ENCODE measurements around the gene EXOSC10.
"Not testable (repeated sequence)": the region's sequence is repeated elsewhere in the genome, so short reads cannot be mapped to it uniquely, and the experiment has no call there.

EXOSC10 gene

DNA sequence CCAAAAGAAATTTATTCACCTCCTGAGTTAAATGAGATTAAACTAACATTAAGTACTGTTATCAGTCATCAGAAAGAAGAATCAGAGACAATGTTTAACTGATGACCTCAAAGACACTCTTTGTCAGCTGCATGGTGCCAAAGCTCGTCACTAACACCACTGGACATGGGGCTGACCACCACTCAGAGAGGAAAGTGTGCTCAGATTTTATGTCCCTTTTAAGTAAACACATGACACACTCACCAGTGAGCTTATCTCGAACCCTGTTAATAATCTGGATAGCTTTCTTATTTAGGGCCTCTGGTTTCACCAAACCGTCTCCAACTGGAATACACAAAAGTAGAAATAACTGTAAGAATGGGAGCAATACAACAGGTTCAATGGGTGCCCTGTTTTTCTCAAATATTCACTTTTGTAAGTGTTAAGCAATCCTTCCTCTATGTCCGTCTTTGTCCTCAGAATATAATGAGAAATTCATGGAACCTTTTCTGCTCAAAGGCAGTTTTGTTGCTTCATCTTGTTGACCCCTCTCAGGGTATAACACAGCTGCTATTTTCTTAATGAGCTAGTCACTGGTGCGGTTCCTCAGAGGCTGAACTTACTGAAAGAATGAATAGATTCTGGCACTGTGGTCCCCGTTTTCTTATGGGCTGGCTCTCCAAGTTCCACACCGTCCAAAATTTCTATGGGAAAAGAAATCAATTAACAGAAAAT, 9.5 kb upstream of the EXOSC10 start:
- no peak for DNase-seq

DNA sequence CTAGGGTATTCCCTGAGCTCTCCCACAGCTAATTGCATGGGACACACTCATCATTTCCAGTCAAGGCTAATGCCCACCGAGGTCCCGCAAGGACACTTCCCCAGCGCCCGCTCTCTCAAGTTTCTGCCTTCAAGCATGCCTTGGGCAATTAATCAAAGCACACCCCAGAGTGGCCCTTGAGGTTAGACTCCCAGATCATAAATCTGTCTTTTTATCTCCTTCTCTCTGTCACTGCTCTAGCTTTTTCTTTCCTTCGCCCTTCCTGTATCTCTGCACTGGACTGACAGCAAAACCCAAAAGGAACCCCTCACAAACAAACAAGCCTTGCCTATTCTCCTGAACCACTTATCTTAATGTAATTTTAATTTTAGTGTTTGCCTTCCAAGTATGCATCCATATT, 7.9 kb upstream of the EXOSC10 start:
- no peak for DNase-seq

DNA sequence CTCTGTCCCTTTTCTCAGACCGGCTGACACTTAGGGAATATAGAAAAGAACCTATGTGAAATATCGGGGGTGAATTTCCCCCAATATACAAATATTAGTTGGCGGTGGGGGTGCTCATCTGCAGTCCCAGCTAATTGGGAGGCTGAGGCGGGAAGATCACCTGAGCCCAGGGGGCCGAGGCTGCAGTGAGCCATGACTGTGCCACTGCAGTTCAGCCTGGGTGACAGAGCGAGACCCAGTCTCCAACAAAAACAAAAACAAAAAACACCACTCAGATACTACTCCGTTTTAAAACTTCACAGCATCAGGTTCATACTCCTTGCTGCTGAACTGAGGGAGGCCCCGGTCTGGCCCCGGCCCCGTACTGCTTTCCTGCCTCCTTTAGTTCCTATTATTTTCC, 5.9 kb upstream of the EXOSC10 start:
- DNase-seq = no peak

DNA sequence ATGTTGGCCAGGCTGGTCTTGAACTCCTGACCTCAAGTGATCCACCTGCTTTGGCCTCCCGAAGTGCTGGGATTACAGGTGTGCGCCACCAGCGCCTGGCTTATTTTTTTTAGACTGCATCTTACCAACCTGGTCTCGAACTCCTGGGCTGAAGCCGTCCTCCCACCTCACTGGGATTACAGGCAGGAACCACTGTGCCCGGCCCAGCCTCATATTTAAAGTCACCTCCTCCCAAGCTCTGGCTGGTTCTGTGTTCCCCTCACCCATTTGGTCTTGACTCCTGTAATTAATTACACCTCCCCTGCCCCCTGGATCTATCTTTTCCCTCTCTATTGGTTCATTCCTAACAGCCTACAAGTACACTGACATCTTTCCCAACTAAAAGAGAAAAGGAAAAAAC, 1.7 kb upstream of the EXOSC10 start:
- no peak for DNase-seq

DNA sequence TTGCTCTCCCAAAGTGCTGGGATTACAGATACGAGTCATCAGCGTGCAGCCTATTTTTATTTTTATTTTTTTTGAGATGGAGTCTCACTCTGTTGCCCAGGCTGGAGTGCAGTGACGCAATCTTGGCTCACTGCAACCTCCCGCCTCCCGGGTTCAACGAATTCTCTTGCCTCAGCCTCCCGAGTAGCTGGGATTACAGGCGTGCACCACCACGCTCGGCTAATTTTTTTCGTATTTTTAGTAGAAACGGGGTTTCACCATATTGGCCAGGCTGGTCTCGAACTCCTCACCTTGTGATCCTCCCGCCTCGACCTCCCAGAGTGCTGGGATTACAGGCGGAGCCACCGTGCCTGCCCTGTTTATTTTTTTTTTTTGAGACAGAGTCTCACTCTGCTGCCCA, 1.1 kb upstream of the EXOSC10 start:
- DNase-seq = not testable (repeated sequence)

DNA sequence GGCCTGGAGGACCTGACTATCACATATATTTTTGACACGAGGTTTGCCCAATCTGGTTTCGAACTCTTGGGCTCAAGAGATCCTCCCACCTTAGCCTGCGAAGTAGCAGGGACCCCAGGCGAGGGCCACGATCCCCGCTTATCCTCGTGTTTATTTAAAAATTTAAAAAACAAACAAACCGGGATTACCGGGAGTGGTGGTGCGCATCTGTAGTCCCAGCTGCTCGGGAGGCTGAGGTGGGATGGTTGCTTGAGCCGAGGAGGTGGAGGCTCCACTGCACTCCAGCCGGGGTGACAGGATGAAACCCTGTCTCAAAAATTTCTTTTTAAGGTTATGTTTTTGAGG, 452 bp upstream of the EXOSC10 start:
- DNase-seq = no peak

DNA sequence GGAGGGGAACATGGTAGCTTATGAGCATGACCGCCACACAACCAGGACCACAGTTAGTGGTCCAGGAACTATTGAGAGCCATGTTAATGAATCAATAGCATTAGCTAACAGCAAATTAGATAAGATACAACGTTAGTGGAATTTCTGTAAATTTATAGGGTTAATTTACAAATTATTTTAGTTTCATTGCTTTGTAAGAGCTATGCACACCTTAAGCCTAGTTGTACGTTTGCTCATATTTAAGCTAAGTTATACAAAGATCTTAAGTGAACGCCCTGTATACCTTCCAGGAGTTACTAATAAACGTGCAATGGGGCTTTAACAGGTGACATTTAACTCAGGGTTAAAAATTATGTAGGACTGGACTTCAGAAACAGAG, 749 bp downstream of the EXOSC10 start:
- no peak for DNase-seq

DNA sequence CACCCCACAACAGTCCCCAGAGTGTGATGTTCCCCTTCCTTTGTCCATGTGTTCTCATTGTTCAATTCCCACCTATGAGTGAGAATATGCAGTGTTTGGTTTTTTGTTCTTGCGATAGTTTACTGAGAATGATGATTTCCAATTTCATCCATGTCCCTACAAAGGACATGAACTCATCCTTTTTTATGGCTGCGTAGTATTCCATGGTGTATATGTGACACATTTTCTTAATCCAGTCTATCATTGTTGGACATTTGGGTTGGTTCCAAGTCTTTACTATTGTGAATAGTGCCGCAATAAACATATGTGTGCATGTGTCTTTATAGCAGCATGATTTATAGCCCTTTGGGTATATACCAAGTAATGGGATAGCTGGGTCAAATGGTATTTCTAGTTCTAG, 15.9 kb downstream of the EXOSC10 start:
- DNase-seq = not testable (repeated sequence)

DNA sequence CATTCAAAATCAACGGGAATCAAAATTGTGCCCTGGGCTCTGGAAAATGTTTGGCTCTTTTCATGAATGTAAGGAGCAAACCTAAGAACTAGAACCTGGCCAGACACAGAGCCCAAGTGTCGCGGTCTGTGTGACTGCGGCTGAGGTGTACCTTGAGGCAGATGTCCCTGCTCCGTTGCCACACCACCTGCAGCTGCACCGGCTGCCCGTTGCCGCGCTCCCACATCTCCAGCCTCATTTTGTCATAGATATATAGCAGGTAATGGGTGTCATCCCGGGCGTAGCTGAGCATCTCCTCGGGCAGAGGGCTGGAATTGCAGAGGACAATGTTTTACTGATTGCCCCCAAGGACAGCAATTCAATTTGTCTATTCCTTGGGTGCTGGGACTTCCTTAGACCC, 18.7 kb downstream of the EXOSC10 start:
- no peak for DNase-seq

DNA sequence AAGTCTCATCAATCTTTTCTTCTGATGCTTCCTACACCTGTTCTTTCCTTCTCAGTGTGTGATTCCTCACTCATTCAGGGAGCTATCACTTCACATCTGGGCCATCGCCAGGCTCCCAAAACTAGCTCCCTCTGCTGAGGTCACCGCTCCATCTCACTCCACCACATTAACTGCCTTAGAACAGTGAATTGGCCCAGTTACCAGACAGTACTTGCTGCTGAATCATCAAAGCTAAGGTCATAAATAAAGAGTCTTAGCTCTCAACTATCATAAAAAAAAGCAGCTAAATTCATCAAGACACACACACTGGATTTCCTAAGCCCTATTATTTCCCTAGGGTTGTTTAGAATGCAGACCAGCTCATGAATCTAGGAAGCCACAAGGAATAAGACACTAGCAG, 21.0 kb downstream of the EXOSC10 start:
- no peak for DNase-seq

DNA sequence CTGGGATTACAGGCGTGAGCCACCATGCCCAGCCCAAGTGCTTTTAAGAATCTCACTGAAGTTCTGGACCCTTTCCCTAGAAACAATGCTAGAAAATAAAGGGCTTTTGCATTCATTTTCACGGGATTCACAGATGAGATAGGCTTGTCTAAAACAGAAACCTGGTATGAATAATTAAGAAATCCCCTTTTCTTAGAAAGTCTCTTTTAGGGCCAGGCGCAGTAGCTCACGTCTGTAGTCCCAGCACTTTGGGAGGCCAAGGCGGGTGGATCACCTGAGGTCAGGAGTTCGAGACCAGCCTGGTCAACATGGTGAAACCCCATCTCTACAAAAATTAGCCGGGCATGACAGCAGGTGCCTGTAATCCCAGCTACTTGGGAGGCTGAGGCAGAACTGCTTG, 26.3 kb downstream of the EXOSC10 start:
- DNase-seq = not testable (repeated sequence)

DNA sequence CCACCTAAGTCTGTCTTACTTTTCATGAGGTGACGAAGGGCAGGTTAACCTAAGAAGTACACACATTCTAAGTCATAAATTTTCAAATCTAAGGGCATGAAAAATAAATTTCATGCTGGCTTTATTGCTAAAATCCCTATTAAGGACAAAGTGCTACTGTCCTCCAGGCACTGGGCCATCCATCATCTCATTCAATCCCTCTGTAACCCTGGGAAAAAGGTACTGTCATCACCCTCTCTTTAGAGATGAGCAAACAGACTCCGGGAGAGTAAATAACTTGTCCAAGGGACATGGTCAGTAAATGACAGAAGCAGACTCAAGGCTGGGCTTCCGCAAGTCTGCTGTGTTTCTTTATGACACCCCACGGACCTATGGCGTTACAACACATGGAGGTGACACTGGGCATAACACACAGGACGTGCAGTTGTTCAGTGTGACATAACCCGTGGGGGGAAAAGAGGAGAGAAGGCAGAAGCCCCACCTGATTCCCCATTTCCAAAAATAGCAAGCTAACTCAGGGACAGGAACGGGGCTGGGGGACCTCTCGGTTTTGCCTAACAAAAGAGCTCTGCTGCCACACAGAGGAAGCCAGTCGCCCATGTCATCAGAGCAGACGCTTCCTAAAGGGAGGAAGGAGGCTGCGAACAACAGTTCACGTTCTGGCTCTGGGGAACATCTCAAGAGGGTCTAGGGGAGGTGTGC, 27.3 kb downstream of the EXOSC10 start:
- no peak for DNase-seq

DNA sequence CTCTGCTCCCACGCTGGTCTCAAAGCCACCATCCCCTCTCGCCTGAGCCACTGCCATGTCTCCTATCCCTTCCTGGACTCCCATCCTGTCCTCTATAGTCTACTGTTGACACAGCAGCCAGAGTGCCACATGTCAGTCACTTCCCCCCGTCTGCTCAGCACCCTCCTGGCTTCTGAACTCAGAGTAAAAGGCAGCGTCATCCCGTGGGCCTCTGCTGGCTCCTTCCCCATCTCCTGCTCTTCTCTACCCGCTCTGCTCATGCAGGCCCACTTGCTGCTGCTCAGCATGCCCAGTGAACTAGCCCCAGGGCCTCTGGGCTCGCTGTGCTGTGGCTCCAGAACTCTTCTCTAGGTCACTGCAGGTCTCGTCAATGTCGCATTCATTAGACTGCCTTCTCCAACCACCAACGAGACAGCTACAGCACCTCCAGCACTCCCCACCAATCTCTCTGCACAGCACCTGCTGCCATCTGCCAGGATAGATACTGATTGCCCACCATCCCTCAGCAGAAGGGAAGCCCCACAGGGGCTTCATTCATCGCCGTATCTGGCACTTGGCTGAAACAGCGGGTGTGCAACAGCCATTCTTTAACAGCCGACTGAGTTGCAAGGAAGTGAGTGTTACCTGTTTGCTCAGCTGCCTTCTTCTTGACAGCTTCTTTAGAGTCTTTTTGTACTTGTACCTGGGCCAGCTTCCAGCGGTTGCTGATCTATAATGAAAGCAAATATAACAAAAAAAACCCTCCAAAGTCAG, 28.0 kb downstream of the EXOSC10 start:
- no peak for DNase-seq

DNA sequence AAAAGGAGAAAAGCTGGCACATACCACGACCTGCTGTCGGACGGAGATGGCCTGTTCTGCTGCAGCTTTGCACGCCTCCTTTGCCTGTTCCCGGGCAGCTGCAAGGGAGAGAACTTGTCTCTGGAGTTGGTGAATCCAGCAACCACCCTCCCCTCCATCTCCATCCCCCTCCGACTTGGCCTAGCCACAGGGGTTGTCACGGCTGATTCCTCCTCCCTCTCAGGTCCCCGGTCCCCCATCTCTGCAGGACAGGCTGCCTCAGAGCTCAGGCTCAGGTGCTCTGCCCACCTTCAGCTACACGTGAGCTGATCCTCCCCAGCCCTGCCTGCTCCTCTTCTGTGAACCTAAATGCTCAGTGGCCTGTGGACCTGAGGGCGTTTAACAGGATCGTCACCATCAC, 28.8 kb downstream of the EXOSC10 start:
- DNase-seq = no peak

DNA sequence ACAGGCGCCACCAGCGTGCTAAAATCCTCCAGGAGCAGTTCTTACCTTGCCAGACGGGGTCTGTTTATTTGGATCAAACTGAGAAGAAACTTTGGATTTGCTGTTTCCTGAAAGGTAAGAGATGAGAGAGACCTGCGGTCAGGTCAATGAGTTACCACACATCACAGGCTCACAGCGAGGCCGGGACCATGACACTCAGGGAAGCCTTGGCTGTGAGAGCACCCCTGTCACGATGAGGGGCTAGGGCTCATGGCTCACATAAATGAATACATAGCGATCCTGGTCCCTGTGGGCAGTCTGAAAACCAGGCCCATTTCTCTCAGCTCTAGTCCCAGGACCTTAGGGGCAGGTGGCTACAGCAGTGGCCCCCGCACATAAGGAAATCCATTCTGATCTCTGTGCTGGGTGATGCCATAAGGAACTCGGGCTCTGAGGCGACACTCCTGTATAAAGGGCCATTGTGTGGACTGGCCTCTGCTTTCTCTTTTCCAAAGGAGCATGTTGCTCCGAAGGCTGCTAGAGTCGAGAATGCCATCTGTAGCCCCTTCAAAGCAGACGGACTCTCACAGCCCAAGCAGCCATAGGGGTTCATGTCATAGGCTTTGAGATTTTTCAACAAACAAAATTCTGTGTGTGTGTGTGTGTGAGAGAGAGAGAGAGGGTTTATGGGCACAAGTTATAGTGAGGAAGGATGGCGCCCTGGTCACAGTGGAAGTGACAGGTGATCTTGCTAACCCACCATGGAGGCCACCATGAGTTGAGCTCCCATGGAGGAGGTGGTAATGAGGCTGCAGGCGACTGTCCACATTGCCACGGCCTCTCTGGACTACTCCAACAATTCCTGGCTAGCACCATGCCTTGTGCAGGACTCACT, 30.8 kb downstream of the EXOSC10 start:
- no peak for DNase-seq

DNA sequence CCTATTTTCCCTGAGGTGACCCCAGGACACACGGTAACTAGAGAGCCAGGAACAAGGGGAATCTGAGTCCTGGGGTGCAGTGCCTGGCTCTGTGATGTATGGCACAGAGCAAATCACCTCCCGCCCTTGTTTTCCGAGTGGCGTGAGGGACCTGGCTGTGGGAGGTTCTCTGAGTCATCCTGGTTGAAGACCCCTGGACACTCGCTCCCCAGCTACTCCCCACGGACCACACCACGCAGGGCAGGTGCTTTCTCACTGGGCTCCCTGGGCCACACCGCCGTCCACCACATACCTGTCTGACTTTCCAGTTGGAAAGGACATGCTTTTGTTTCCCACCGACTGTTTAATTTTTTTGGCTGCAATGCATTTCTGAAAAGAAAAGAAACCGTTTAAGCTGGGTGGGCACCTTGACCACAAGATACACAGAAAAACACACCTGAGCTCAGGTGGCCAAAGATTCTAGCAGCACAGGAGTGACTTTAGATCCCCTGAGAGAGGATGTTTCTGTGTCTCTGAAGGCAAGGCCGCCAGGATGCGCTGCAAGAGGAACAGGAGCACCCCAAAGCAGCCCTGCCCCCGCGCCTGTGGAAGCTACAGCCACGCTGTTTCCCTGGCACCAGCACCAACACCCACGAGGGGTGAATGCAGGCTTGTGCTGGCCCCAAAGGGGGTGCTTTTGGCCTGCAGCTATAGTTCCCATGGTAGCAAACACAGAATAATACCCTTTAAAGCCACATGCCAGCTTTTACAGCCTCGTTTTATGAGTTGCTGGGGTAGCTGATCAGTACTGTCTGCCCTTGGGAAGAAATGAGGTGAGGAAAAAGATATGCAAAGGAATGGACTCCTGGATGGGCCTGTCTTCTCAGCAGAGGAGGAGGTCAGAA, 31.7 kb downstream of the EXOSC10 start:
- no peak for DNase-seq

DNA sequence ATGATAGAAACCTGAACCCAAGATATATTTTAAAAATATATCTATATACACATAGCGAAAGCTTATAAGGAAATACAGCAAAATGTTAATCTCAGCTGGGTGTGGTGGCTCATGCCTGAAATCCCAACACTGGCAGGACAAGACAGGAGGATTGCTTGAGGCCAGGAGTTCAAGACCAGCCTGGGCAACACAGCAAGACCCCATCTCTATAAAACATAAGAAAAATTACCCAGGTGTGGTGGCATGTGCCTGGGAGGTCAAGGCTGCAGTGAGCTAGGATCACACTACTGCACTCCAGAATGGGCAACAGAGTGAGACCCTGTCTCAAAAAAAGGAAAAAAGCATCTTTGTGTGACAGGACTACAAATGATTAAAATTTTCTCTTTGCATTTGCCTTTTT, 33.9 kb downstream of the EXOSC10 start:
- DNase-seq = no peak

DNA sequence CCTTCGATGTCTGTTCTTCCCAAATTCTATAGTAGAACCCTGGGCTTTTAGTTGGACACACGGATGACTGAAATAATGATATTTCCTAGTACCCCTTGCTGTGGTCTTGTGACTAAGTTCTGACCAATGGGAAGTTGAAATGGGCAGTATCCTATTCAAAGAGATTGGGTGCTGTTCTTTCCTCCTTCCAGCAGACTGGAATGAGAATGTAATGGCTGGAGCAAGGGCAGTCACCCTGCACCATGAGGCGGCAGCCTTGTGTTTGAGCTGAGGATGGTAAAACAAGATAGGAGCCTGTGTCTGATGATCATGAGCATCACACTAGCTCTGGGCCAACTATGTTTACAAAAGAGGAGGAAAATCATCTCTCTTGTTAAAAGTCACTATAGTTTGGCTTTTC, 34.7 kb downstream of the EXOSC10 start:
- DNase-seq = no peak

DNA sequence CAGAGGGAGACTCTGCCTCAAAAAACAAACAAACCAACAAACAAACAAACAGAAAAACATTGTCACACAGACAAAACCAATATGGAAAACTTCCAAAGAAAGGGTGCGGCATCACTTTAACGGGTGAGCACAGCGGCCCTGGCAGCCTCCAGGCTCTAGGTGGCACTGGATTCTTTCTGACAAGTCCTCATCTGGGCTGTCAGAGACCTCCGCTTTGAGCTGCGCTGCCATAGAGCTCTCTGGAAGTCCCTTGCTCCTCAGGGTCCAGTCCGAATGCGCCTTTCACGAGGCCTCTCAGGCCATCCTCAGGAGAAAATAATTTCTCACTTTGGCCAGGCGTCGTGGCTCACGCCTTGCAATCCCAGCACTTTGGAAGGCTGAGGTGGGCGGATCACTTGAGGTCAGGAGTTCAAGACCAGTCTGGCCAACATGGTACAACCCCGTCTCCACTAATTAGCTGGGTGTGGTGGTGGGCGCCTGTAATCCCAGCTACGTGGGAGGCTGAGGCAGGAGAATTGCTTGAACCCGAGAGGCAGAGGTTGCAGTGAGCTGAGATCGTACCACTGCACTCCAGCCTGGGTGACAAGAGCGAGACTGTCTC, 35.6 kb downstream of the EXOSC10 start:
- not testable (repeated sequence) for DNase-seq

DNA sequence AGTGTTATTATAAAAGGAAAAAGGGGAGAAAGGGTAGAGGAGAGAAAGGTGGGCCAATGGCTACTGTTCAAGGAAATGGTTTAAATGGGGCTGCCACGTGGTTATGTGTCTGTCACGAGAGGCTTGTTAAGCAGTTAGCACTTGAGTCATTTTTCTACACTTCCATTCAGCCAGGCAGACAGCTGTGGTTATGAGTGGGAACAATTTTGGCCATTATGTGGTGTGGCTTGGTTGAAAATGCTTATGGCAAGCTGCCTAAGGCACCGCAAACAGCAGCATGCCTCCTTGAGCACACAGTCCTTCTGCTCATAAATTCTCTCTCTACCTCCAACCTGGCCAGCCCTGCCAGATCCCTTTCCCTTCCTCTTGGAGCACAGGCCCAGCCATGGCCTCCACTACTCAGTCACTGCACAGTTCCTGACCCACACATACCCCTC, 36.7 kb downstream of the EXOSC10 start:
- peak in 1 of 5 donors; percentile 68 for DNase-seq

DNA sequence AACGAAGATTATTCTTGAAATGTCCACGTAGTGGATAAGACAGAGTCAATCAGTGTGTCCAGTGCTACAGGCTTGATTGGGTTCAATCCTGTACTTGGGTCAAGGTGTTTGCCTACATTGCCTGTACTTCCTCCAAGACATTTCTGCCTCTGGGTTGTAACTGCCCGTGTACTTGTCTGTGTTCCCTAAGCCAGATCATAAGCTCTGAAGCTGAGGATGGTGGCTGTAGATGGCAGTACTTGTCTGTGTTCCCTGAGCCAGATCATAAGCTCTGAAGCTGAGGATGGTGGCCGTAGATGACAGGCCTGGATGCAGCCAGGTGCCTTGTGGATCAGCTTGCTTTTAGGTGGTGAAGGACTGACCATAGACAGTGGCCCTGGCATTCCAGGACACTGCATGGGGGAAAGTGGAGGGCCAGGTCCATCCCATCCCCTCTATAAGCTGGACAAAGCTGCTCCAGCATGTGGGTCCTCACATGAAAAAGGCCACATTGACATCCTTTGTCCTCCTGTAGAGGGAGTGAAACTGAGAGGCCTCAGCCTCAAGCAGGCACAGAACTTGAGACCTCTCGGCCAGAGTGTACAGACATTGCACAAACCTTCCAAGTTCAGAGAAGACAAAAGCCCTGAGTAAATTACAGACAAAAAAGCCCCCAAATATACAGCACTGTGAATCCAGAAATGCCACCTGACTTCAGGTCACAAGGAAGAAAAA, 37.9 kb downstream of the EXOSC10 start:
- DNase-seq = no peak

Data from T-helper 1 cell (primary cell).